ENCODE measurements around the gene SYNE3. TPM values are rescaled to one million over a fixed set of nuclear protein-coding genes. Genes with fewer than 3 reads are reported as not detected.

SYNE3 gene, protein sequence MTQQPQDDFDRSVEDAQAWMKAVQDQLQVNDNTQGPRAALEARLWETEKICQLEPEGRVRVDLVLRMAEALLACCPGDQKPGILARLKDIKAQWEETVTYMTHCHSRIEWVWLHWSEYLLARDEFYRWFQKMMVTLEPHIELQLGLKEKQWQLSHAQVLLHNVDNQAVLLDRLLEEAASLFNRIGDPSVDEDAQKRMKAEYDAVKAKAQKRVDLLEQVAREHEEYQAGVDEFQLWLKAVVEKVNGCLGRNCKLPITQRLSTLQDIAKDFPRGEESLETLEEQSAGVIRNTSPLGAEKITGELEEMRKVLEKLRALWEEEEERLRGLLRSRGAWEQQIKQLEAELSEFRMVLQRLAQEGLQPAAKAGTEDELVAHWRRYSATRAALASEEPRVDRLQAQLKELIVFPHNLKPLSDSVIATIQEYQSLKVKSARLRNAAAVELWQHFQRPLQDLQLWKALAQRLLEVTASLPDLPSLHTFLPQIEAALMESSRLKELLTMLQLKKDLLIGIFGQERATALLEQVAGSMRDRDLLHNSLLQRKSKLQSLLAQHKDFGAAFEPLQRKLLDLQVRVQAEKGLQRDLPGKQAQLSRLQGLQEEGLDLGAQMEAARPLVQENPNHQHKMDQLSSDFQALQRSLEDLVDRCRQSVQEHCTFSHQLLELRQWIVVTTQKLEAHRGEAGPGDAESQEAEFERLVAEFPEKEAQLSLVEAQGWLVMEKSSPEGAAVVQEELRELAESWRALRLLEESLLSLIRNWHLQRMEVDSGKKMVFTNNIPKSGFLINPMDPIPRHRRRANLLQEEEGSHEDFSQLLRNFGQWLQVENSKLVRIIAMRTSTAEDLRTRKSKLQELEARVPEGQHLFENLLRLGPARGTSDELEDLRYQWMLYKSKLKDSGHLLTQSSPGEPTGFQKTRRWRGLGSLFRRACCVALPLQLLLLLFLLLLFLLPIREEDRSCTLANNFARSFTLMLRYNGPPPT
- total RNA-seq: 5.5 and 10.8 TPM in 2 replicates

DNA sequence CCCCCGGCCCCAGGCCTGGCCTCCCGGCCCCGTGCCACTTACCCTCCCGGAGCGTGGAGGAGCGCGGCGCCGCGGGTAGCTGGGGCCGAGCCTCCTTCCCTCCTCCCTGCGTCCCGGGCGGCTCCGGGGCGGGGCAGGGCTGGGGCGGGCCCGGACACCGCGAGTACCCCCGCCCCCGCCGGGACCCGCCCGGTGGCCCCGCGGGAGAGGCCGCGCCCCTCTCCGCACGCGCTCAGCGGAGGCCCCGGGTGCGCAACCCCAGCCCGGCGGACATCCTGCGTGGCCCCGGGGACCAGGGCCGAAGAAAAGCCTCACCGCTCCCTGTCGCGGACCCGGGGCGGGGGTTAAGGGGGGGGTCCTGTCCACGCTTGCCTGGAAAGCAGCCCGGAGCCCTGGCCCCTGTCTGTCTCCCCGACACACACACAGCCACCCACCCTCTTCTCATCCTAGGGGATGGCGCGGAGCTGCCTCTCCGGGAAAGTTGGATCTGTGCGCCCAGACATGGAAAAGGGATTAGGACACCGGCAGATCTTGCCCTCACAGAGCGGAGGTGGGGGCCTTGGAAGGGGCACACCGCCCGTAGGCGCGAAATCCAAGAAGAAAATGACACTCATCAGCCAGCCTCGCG is at the start of gene SYNE3:
Gene SYNE3, minus strand, starts transcription at position 97 of the 628 bp plus-strand sequence. CDS start 40,829 bp downstream, outside the sequence.

DNA sequence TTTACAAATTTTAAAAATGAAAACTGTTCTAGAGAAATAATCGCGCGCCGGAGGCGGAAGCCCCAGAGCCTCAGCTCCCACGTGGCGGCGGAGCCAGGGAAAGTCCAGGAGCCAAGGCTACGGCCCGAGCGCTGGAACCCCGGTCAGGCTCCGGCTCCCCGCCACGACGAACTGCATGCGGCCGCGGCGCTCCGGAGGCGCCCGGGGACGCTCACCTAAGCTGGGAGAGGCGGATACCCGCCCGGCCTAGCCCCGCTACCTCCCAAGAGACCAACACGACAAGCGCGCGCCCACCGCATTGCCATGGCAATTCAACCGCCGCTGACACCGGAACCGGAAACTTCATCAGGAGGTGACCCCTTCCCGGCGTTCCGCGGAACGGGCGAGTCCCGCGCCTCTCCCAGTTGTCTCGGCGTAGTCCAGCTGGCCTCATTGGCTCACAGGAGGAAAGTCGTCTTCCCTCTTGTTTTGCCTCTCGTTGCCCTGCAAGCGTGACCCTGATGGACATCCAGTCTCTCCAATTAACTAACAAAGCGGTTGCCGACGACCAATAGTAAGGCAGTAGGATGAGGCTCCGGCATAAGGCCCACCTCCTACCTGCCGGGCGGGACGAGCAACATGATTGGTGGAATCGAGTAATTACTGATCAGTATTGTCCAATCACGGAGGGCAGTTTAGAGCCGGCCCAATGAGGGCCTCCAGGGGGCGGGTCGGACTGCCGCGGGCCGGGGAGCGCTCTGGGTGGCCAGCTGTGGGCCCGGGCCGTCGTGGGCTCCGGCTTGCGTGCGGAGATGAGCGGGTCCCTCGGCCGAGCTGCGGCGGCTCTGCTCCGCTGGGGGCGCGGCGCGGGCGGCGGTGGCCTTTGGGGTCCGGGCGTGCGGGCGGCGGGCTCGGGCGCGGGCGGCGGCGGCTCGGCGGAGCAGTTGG is 18.1 kb upstream of the SYNE3 start, which contains the start of gene GLRX5:
Gene GLRX5, plus strand, starts transcription at position 752 of the 927 bp plus-strand sequence. Its CDS starts 40 bp downstream, at position 792.

Other genes with a start within 250 kb of the SYNE3 start
- gene CLMN, start 196.7 kb downstream of the SYNE3 start, total RNA-seq: 5.5 and 7.8 TPM in 2 replicates
- 63.4 and 71.1 TPM in 2 replicates for gene GLRX5, start 18.4 kb upstream of the SYNE3 start, total RNA-seq
- gene TCL1B, start 169.8 kb upstream of the SYNE3 start, total RNA-seq: not detected in 2 replicates
- not detected in 2 replicates for gene TCL1A, start 197.5 kb upstream of the SYNE3 start, total RNA-seq